DND-41 (cell line): Measurements from ENCODE around the gene ANXA10.

Experiments used
- ATAC-seq: fragments of 200-7000 bp; cut with Tn5 transposase; 3 replicates; pipeline ENCODE4 v1.9.1; 2021; ENCODE audit warnings: low read depth; ENCODE audit not compliant: insufficient read depth
- DNase-seq: peaks from one replicate; pipeline ENCODE4 v3.0.0-alpha.2; 2020
- H2AFZ ChIP-seq: 2 replicates; pipeline ENCODE4 v1.6.0; 2012; ENCODE audit warnings: low read depth, low read length
- H3K27ac ChIP-seq: 2 replicates; pipeline ENCODE4 v1.5.1; 2012; ENCODE audit warnings: low read length, inconsistent platforms
- H3K27me3 ChIP-seq: fragments of 200-600 bp; sonication (generic); 2 replicates; pipeline ENCODE4 v1.6.0; 2012; ENCODE audit warnings: low read length, mild to moderate bottlenecking, inconsistent platforms; ENCODE audit not compliant: insufficient read depth, poor library complexity
- H3K36me3 ChIP-seq: 2 replicates; pipeline ENCODE4 v1.5.1; 2012; ENCODE audit warnings: low read length, inconsistent platforms; ENCODE audit not compliant: insufficient read depth
- H3K4me1 ChIP-seq: 2 replicates; pipeline ENCODE4 v1.5.1; 2012; ENCODE audit warnings: mild to moderate bottlenecking, low read length; ENCODE audit not compliant: insufficient read depth
- H3K4me2 ChIP-seq: 2 replicates; pipeline ENCODE4 v1.6.0; 2012; ENCODE audit warnings: mild to moderate bottlenecking, moderate library complexity, low read length, inconsistent platforms; ENCODE audit not compliant: insufficient read depth
- H3K4me3 ChIP-seq, 2 experiments: fragments of 200-600 bp in 1 of 2; shearing (Covaris generic) in 1 of 2; 2 replicates each; pipeline ENCODE4 v1.5.1; 2012 to 2016; ENCODE audit warnings: inconsistent platforms in 2 of 2, low read length in 2 of 2, mild to moderate bottlenecking in 2 of 2, low read depth in 1 of 2, moderate library complexity in 1 of 2
- H3K79me2 ChIP-seq: 2 replicates; pipeline ENCODE4 v1.6.0; 2012; ENCODE audit warnings: low read length, inconsistent platforms; ENCODE audit not compliant: insufficient read depth
- H3K9ac ChIP-seq: 2 replicates; pipeline ENCODE4 v1.6.0; 2012; ENCODE audit warnings: low read depth, mild to moderate bottlenecking, inconsistent platforms, low read length, moderate library complexity
- H3K9me3 ChIP-seq: 2 replicates; pipeline ENCODE4 v1.5.1; 2012; ENCODE audit warnings: low read length, moderate library complexity, mild to moderate bottlenecking, inconsistent platforms; ENCODE audit not compliant: insufficient read depth, severe bottlenecking
- H4K20me1 ChIP-seq: 2 replicates; pipeline ENCODE4 v1.6.0; 2012; ENCODE audit warnings: low read length; ENCODE audit not compliant: insufficient read depth
- EZH2 ChIP-seq: IDR thresholded peaks from 3 replicates; pipeline ENCODE4 v1.6.1; 2012; ENCODE audit warnings: borderline replicate concordance, low read depth, mild to moderate bottlenecking, moderate library complexity, low read length, inconsistent platforms; ENCODE audit not compliant: severe bottlenecking
- TF ChIP-seq, protein P1 (sequence below): IDR thresholded peaks from 2 replicates; pipeline ENCODE4 v1.5.1; 2012; ENCODE audit warnings: borderline replicate concordance, low read length, moderate library complexity, mild to moderate bottlenecking; ENCODE audit not compliant: poor library complexity, severe bottlenecking; ENCODE audit errors: extremely low read depth

ANXA10 gene

DNA sequence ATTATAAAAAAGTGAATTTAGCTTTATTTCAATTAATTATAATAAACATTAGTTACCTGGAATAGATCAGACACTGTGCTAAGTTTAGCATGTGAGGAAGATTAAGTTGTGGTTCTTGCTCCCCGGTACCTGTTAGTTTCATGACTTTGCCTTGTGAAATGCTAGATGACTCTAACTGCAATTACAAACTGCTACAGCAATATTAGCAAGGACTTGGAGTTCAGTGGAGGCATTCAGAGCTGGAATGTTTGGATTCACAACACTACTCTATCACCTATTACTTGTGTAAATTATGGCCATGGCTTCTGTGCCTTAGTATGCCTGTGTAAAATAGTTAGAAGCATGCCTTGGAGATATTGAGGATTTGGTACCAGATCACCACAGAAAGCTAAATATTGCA, 21.4 kb upstream of the ANXA10 start:
- no peak overlapping the region for H3K27ac ChIP-seq
- no peaks in the 10 kb centered on the region for H4K20me1 ChIP-seq
- no peak overlapping the region for H3K4me2 ChIP-seq
- no peaks in the 10 kb centered on the region for H3K9me3 ChIP-seq
- no peaks in the 10 kb centered on the region for H3K27me3 ChIP-seq
- H3K36me3 ChIP-seq = no peaks in the 10 kb centered on the region
- no peaks in the 10 kb centered on the region for H3K4me1 ChIP-seq
- H3K79me2 ChIP-seq = no peaks in the 10 kb centered on the region
- H3K9ac ChIP-seq = no peak overlapping the region
- H2AFZ ChIP-seq = no peak overlapping the region
- DNase-seq = no peak
- ATAC-seq = no peak
- no peak overlapping the region for H3K4me3 ChIP-seq
- TF ChIP-seq, protein P1, sequence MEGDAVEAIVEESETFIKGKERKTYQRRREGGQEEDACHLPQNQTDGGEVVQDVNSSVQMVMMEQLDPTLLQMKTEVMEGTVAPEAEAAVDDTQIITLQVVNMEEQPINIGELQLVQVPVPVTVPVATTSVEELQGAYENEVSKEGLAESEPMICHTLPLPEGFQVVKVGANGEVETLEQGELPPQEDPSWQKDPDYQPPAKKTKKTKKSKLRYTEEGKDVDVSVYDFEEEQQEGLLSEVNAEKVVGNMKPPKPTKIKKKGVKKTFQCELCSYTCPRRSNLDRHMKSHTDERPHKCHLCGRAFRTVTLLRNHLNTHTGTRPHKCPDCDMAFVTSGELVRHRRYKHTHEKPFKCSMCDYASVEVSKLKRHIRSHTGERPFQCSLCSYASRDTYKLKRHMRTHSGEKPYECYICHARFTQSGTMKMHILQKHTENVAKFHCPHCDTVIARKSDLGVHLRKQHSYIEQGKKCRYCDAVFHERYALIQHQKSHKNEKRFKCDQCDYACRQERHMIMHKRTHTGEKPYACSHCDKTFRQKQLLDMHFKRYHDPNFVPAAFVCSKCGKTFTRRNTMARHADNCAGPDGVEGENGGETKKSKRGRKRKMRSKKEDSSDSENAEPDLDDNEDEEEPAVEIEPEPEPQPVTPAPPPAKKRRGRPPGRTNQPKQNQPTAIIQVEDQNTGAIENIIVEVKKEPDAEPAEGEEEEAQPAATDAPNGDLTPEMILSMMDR = no peak
- TF ChIP-seq EZH2 = no peak

DNA sequence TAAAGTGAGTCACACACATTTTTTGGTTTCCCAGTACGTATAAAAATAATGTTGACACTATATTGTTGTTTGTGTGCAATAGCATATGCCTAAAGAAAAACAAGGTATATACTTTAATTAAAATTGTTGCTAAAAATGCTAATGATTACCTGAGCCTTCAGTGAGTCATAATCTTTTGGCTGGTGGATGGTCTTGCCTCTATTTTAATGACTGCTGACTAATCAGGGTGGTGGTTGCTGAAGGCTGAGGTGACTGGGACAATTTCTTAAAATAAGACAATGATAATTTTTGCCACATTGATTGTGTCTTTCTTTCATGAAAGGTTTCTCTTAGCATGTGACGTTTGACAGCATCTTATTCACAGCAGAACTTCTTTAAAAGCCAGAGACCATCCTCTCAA, 21.0 kb upstream of the ANXA10 start:
- H4K20me1 ChIP-seq = no peaks in the 10 kb centered on the region
- TF ChIP-seq, protein P1 = no peak
- TF ChIP-seq EZH2 = no peak
- no peaks in the 10 kb centered on the region for H3K79me2 ChIP-seq
- no peak for ATAC-seq
- H3K27me3 ChIP-seq = no peaks in the 10 kb centered on the region
- no peaks in the 10 kb centered on the region for H3K9me3 ChIP-seq
- no peak overlapping the region for H3K9ac ChIP-seq
- no peak for DNase-seq
- H3K4me1 ChIP-seq = no peaks in the 10 kb centered on the region
- no peaks in the 10 kb centered on the region for H3K36me3 ChIP-seq
- H3K4me3 ChIP-seq = no peak overlapping the region
- no peak overlapping the region for H2AFZ ChIP-seq
- no peak overlapping the region for H3K27ac ChIP-seq
- H3K4me2 ChIP-seq = no peak overlapping the region

DNA sequence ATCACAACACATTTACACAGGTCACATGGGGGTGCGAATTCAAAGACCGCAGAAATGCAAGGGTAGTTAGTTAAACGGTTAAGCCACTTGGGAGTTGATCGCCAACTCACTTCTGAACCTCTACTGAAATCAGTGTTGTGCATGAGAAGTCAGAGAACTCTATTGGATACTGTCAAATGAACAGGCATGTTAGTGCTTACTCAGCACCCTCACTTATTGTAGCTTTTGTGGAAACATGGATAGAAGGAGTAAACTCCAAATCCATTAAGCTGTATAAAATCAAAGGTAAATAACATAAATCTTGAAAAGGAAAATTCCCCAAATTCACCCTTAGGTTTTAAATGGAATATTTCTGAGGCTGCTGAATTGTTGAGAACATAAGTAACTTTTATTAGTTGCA, 17.5 kb upstream of the ANXA10 start:
- no peak for DNase-seq
- H3K4me2 ChIP-seq = no peak overlapping the region
- H3K9me3 ChIP-seq = no peaks in the 10 kb centered on the region
- ATAC-seq = no peak
- no peak overlapping the region for H3K4me3 ChIP-seq
- no peak overlapping the region for H2AFZ ChIP-seq
- no peak overlapping the region for H3K9ac ChIP-seq
- H3K4me1 ChIP-seq = no peaks in the 10 kb centered on the region
- no peak for TF ChIP-seq EZH2
- TF ChIP-seq, protein P1 = no peak
- H4K20me1 ChIP-seq = no peaks in the 10 kb centered on the region
- H3K27ac ChIP-seq = no peak overlapping the region
- no peaks in the 10 kb centered on the region for H3K79me2 ChIP-seq
- no peaks in the 10 kb centered on the region for H3K27me3 ChIP-seq
- H3K36me3 ChIP-seq = no peaks in the 10 kb centered on the region

- no peaks in the 10 kb centered on the region for H4K20me1 ChIP-seq
- H3K36me3 ChIP-seq = no peaks in the 10 kb centered on the region
- no peak overlapping the region for H3K4me2 ChIP-seq
- no peaks in the 10 kb centered on the region for H3K9me3 ChIP-seq
- no peak overlapping the region for H3K9ac ChIP-seq
- peak; percentile 50 for DNase-seq
- no peak overlapping the region for H2AFZ ChIP-seq
- TF ChIP-seq EZH2 = no peak
- TF ChIP-seq, protein P1 = peak; percentile 84
- H3K4me1 ChIP-seq = no peaks in the 10 kb centered on the region
- no peak overlapping the region for H3K27ac ChIP-seq
- H3K27me3 ChIP-seq = no peaks in the 10 kb centered on the region
- H3K79me2 ChIP-seq = no peaks in the 10 kb centered on the region
- H3K4me3 ChIP-seq = no peak overlapping the region
- ATAC-seq = 0 out of 3 replicates have a peak, but pooled peaks have one; percentile 58
Measured at GRCh38 chr4:168076989-168077725, 15.2 kb upstream of the ANXA10 start.
